Natural killer cell (primary cell): Measurements from ENCODE around the gene HPCA. TPM values are rescaled to one million over a fixed set of nuclear protein-coding genes. Genes with fewer than 3 reads are reported as not detected.

ENCODE experiments used
- ATAC-seq, 3 donors: fragments of 150-1000 bp in 2 of 3; fragments of 200-7000 bp in 1 of 3; cut with Tn5 transposase; 1 replicate in 1 of 3; 2 replicates in 2 of 3; pipeline ENCODE4 v1.10.0; 2021; ENCODE audit warnings: mild to moderate bottlenecking in 2 of 3, moderate library complexity in 2 of 3
- DNase-seq, 2 donors: peaks; one replicate each; pipeline versions ENCODE4 v3.0.0 to v3.0.0-alpha.2; 2013 to 2021; ENCODE audit warnings: mixed read lengths in 1 of 2
- H3K27ac ChIP-seq: one replicate; pipeline ENCODE4 v1.5.1; 2013; ENCODE audit warnings: mild to moderate bottlenecking, low read length
- H3K27me3 ChIP-seq: one replicate; pipeline ENCODE4 v1.6.1; 2013; ENCODE audit warnings: low read length; ENCODE audit not compliant: control insufficient read depth, insufficient read depth
- H3K36me3 ChIP-seq: one replicate; pipeline ENCODE4 v1.6.1; 2013; ENCODE audit warnings: low read length; ENCODE audit not compliant: control insufficient read depth, insufficient read depth
- H3K4me1 ChIP-seq: one replicate; pipeline ENCODE4 v1.6.1; 2013; ENCODE audit warnings: low read length; ENCODE audit not compliant: control insufficient read depth, insufficient read depth
- H3K4me3 ChIP-seq: one replicate; pipeline ENCODE4 v1.5.1; 2013; ENCODE audit warnings: low read length
- H3K9me3 ChIP-seq: one replicate; pipeline ENCODE4 v1.6.1; 2013; ENCODE audit warnings: low read length; ENCODE audit not compliant: control insufficient read depth, insufficient read depth
- H3K27ac Mint-ChIP-seq, 2 donors: one replicate each; pipeline ENCODE4 v1.8.0; 2022; ENCODE audit warnings: mild to moderate bottlenecking in 2 of 2, mixed read lengths in 2 of 2, moderate library complexity in 1 of 2
- H3K27me3 Mint-ChIP-seq, 2 donors: one replicate each; pipeline ENCODE4 v1.8.0; 2022; ENCODE audit warnings: low read depth in 2 of 2, mixed read lengths in 2 of 2
- H3K36me3 Mint-ChIP-seq: one replicate; pipeline ENCODE4 v1.8.0; 2022; ENCODE audit warnings: mixed read lengths
- H3K4me1 Mint-ChIP-seq, 2 donors: one replicate each; pipeline ENCODE4 v1.8.0; 2022; ENCODE audit warnings: mixed read lengths in 2 of 2
- H3K4me3 Mint-ChIP-seq: one replicate; pipeline ENCODE4 v1.8.0; 2022; ENCODE audit warnings: mild to moderate bottlenecking, moderate library complexity, mixed read lengths
- H3K9me3 Mint-ChIP-seq, 2 donors: one replicate each; pipeline ENCODE4 v1.8.0; 2022; ENCODE audit warnings: mixed read lengths in 2 of 2
- CTCF ChIP-seq: fragments of 200-600 bp; IDR thresholded peaks from one replicate; pipeline ENCODE4 v1.8.0; 2022; ENCODE audit warnings: antibody characterized with exemption
- WGBS: methylation state at CpG from one replicate; pipeline ENCODE4 v1.1.7; 2013; ENCODE audit warnings: missing lambda C conversion rate; ENCODE audit not compliant: insufficient coverage; 5-methylcytosine and 5-hydroxymethylcytosine counted together
- intact Hi-C: fragments of 100-400 bp; cut with micrococcal nuclease; formaldehyde crosslinking; loops from one replicate; pipeline ENCODE4 v1.14.2; 2022
- total RNA-seq, 4 donors: library from RNA; stranded (reverse); fragments of 120-200 nt in 1 of 4; gene quantifications; one replicate each; pipeline versions ENCODE4 v1.2.3 to v1.2.4, GENCODE V29; 2013 to 2022

Gene HPCA
- total RNA-seq, 3 donors from 2014 or later (not counting 1 experiment from before 2014, with no cell fraction given): 0.59 TPM; not detected in 2

GRCh38 chr1:32858136-32858535, 28.2 kb upstream of the HPCA start:
- intact Hi-C loops: no loop called here
- WGBS: 100% methylated on average over 1 of the region's 2 CpGs

GRCh38 chr1:32858791-32859190, 27.5 kb upstream of the HPCA start:
- intact Hi-C loops: no loop called here
- H3K36me3 ChIP-seq: peaks cover 66% of the 10 kb centered on the region
- no peak overlapping the region for H3K27ac ChIP-seq
- no peak overlapping the region for H3K4me3 ChIP-seq
- H3K27me3 ChIP-seq: no peaks in the 10 kb centered on the region
- no peak overlapping the region for H3K4me3 Mint-ChIP-seq
- peaks cover 0 to 6% of the 10 kb centered on the region in 2 donors for H3K4me1 Mint-ChIP-seq
- WGBS: 99% methylated on average over 6 of the region's 7 CpGs
- ATAC-seq: no peak
- no peak overlapping the region for H3K27ac Mint-ChIP-seq
- DNase-seq: no peak
- no peak for TF ChIP-seq CTCF
- no peaks in the 10 kb centered on the region for H3K4me1 ChIP-seq
- no peaks in the 10 kb centered on the region for H3K9me3 ChIP-seq
- H3K27me3 Mint-ChIP-seq: no peaks in the 10 kb centered on the region
- no peaks in the 10 kb centered on the region for H3K9me3 Mint-ChIP-seq
- H3K36me3 Mint-ChIP-seq: peaks cover 19% of the 10 kb centered on the region

More at GRCh38 chr1:32858136-32858535, 28.2 kb upstream of the HPCA start:
- Histone ChIP-seq H3K9me3 (no peaks in the 10 kb centered on the region), H3K27me3 (no peaks in the 10 kb centered on the region), H3K27ac (no peak overlapping the region), H3K36me3 (peaks cover 70% of the 10 kb centered on the region), H3K4me1 (no peaks in the 10 kb centered on the region), H3K4me3 (no peak overlapping the region)
- TF ChIP-seq CTCF: no peak
- DNase-seq: no peak
- H3K4me3 Mint-ChIP-seq: no peak overlapping the region
- H3K4me1 Mint-ChIP-seq: peaks cover 0 to 6% of the 10 kb centered on the region in 2 donors
- peaks cover 21% of the 10 kb centered on the region for H3K36me3 Mint-ChIP-seq
- H3K9me3 Mint-ChIP-seq: no peaks in the 10 kb centered on the region
- no peaks in the 10 kb centered on the region for H3K27me3 Mint-ChIP-seq
- no peak for ATAC-seq
- H3K27ac Mint-ChIP-seq: no peak overlapping the region

DNA sequence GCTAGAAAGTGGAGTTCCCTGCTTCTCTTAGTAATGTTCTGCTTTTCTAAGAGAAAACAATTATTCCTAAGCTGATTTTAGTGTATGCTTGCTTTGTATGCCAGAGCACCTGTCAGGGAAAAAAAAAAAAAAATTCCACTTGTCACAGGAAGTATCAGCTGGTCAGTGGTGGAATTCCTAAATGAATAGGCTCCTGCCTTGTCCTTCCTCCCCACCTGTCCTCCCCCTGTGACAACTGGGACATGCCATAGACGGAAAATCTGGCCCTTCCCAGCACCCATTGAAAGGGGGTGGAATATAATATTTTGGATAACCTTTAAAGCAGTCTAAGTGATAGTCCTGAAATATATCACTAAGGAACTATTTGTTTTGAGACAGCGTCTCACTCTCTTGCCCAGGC, 26.4 kb upstream of the HPCA start:
- no peak overlapping the region for H3K27ac ChIP-seq
- DNase-seq (no peak), ATAC-seq (no peak)
- Mint-ChIP-seq H3K27ac (no peak overlapping the region), H3K9me3 (no peaks in the 10 kb centered on the region), H3K27me3 (no peaks in the 10 kb centered on the region), H3K4me1 (peaks cover 0 to 6% of the 10 kb centered on the region in 2 donors), H3K36me3 (peaks cover 12% of the 10 kb centered on the region), H3K4me3 (no peak overlapping the region)
- intact Hi-C loops: no loop called here
- peaks cover 59% of the 10 kb centered on the region for H3K36me3 ChIP-seq
- no peak overlapping the region for H3K4me3 ChIP-seq
- H3K27me3 ChIP-seq: no peaks in the 10 kb centered on the region
- 100% methylated on average over 1 of the region's 2 CpGs for WGBS
- H3K4me1 ChIP-seq: no peaks in the 10 kb centered on the region
- no peak for TF ChIP-seq CTCF
- H3K9me3 ChIP-seq: no peaks in the 10 kb centered on the region

GRCh38 chr1:32860566-32860965, 25.7 kb upstream of the HPCA start:
- intact Hi-C loops: no loop called here
- Histone ChIP-seq H3K27me3 (no peaks in the 10 kb centered on the region), H3K27ac (no peak overlapping the region), H3K4me3 (no peak overlapping the region), H3K36me3 (peaks cover 53% of the 10 kb centered on the region), H3K9me3 (no peaks in the 10 kb centered on the region), H3K4me1 (no peaks in the 10 kb centered on the region)
- Mint-ChIP-seq H3K4me1 (peaks cover 0 to 6% of the 10 kb centered on the region in 2 donors), H3K9me3 (no peaks in the 10 kb centered on the region), H3K4me3 (no peak overlapping the region), H3K27ac (no peak overlapping the region), H3K27me3 (no peaks in the 10 kb centered on the region), H3K36me3 (peaks cover 12% of the 10 kb centered on the region)
- ATAC-seq: no peak
- TF ChIP-seq CTCF: no peak
- DNase-seq: no peak
